Measurements from ENCODE around the gene KIAA1671. TPM values are rescaled to one million over a fixed set of nuclear protein-coding genes. Genes with fewer than 3 reads are reported as not detected.
A peak's percentile ranks its signal among the peaks of the same experiment; 100 is the strongest.

Gene KIAA1671
- total RNA-seq, 1 experiment from 2014 or later = 12.8 TPM

DNA sequence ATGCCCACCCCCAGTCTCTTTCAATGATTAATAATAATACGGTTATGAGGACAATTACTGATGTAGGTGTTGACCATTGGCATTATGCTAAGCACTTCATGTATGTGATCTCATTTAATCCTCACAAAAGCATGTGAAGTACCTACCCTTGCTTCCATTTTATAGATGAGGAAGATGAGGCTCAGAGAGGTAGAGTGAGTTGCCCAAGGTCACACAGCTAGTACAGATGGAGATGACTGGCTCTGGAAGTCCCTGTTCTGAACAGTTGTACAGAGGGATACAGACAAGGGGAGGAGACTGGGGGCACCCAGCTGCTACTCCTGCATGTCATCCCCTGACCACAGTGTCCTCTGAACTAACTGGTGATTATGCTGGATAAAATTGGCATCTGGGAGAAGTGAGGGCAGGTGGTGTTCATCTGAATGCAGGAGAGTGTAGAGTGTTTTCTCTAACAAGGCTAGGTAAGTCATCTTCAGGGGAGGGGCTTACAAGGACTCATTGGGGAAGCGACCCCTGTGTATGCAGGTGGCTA is 43.2 kb downstream of the KIAA1671 start:
- DNase-seq (ENCODE audit: low spot score) = no peak
- no peaks in the 10 kb centered on the region for H3K9me3 ChIP-seq (ENCODE audit: low read depth, low read length, poor library complexity, severe bottlenecking)
- H3K27ac ChIP-seq (ENCODE audit: low read depth, low read length, poor library complexity, severe bottlenecking) = no peak overlapping the region
- ChIA-PET POLR2A (ENCODE audit: low non-redundant PET) (no interaction called here), CTCF (interaction anchor here (0.7 kb wide), 1 partner anchor 191 kb away, joined by 5 read pairs; no protein-coding TSS in a partner anchor)
- BruUV-seq (replicated peaks) = no TSS peak
- H3K4me1 ChIP-seq (ENCODE audit: insufficient read depth, low read length, poor library complexity, severe bottlenecking) = peaks cover 12% of the 10 kb centered on the region
- H3K4me3 ChIP-seq (ENCODE audit: low read depth, low read length, poor library complexity, severe bottlenecking) = no peak overlapping the region
- H3K27me3 ChIP-seq (replicated peaks; ENCODE audit: insufficient read depth, low read depth, low read length, poor library complexity) = no peaks in the 10 kb centered on the region
- no peaks in the 10 kb centered on the region for H3K36me3 ChIP-seq (ENCODE audit: insufficient read depth, low read length, poor library complexity, severe bottlenecking)
- TF ChIP-seq CTCF (conservative IDR thresholded peaks at IDR 0.05; ENCODE audit: low read depth, low read length) (no peak), EZH2 (IDR thresholded peaks at IDR 0.05; ENCODE audit: borderline replicate concordance, low read depth, low read length, poor library complexity, severe bottlenecking) (no peak)
- intact Hi-C loops (cut with micrococcal nuclease; ENCODE audit: unreplicated experiment) = no loop called here

- Histone ChIP-seq H3K4me3 (ENCODE audit: low read depth, low read length, poor library complexity, severe bottlenecking) (no peak overlapping the region), H3K27me3 (replicated peaks; ENCODE audit: insufficient read depth, low read depth, low read length, poor library complexity) (no peaks in the 10 kb centered on the region), H3K4me1 (ENCODE audit: insufficient read depth, low read length, poor library complexity, severe bottlenecking) (peaks cover 12% of the 10 kb centered on the region), H3K27ac (ENCODE audit: low read depth, low read length, poor library complexity, severe bottlenecking) (no peak overlapping the region), H3K9me3 (ENCODE audit: low read depth, low read length, poor library complexity, severe bottlenecking) (no peaks in the 10 kb centered on the region), H3K36me3 (ENCODE audit: insufficient read depth, low read length, poor library complexity, severe bottlenecking) (no peaks in the 10 kb centered on the region)
- ChIA-PET CTCF (no interaction called here), POLR2A (ENCODE audit: low non-redundant PET) (no interaction called here)
- intact Hi-C loops (cut with micrococcal nuclease; ENCODE audit: unreplicated experiment) = no loop called here
- TF ChIP-seq EZH2 (IDR thresholded peaks at IDR 0.05; ENCODE audit: borderline replicate concordance, low read depth, low read length, poor library complexity, severe bottlenecking) (no peak), CTCF (conservative IDR thresholded peaks at IDR 0.05; ENCODE audit: low read depth, low read length) (no peak)
- peak; percentile 58 for DNase-seq (ENCODE audit: low spot score)
- BruUV-seq (replicated peaks) = no TSS peak
Observed at GRCh38 chr22:24996420-24996952, 44.0 kb downstream of the KIAA1671 start.

- Histone ChIP-seq H3K36me3 (ENCODE audit: insufficient read depth, low read length, poor library complexity, severe bottlenecking) (no peaks in the 10 kb centered on the region), H3K9me3 (ENCODE audit: low read depth, low read length, poor library complexity, severe bottlenecking) (no peaks in the 10 kb centered on the region), H3K27ac (ENCODE audit: low read depth, low read length, poor library complexity, severe bottlenecking) (no peak overlapping the region), H3K4me1 (ENCODE audit: insufficient read depth, low read length, poor library complexity, severe bottlenecking) (peaks cover 12% of the 10 kb centered on the region), H3K27me3 (replicated peaks; ENCODE audit: insufficient read depth, low read depth, low read length, poor library complexity) (no peaks in the 10 kb centered on the region), H3K4me3 (ENCODE audit: low read depth, low read length, poor library complexity, severe bottlenecking) (no peak overlapping the region)
- CTCF ChIA-PET = no interaction called here
- TF ChIP-seq EZH2 (IDR thresholded peaks at IDR 0.05; ENCODE audit: borderline replicate concordance, low read depth, low read length, poor library complexity, severe bottlenecking) (no peak), CTCF (conservative IDR thresholded peaks at IDR 0.05; ENCODE audit: low read depth, low read length) (no peak)
- intact Hi-C loops (cut with micrococcal nuclease; ENCODE audit: unreplicated experiment) = no loop called here
- DNase-seq (ENCODE audit: low spot score) = no peak
- POLR2A ChIA-PET (ENCODE audit: low non-redundant PET) = no interaction called here
- no TSS peak for BruUV-seq (replicated peaks)
Observed at GRCh38 chr22:24997023-24997422, 44.5 kb downstream of the KIAA1671 start.

Measured in A673 (cell line).